Lung (tissue), 12 donors: Measurements from ENCODE around the gene HOXD11. TPM values are rescaled to one million over a fixed set of nuclear protein-coding genes. Genes with fewer than 3 reads are reported as not detected.
A peak's percentile ranks its signal among the peaks of the same experiment; 100 is the strongest.

Experiments used
- ATAC-seq: fragments of 200-7000 bp; cut with Tn5 transposase; one replicate; pipeline ENCODE4 v1.9.1; 2020; ENCODE audit warnings: moderate number of reproducible peaks; ENCODE audit not compliant: insufficient read depth, low FRiP score
- DNase-seq, 3 donors: peaks; one replicate each; pipeline ENCODE4 v3.0.0-alpha.2; 2013 to 2017
- H3K27ac ChIP-seq, 2 donors: one replicate each; pipeline ENCODE4 v1.5.1; 2013; ENCODE audit warnings: mild to moderate bottlenecking in 2 of 2, moderate library complexity in 2 of 2, control low read depth in 1 of 2, inconsistent platforms in 1 of 2, low read depth in 1 of 2, low read length in 1 of 2
- H3K27me3 ChIP-seq, 3 donors: one replicate each; pipeline ENCODE4 v1.5.1; 2013; ENCODE audit warnings: low read length in 2 of 3; ENCODE audit not compliant: control insufficient read depth in 3 of 3, insufficient read depth in 3 of 3
- H3K36me3 ChIP-seq, 4 donors: one replicate each; pipeline ENCODE4 v1.5.1; 2013; ENCODE audit warnings: low read length in 4 of 4, mild to moderate bottlenecking in 1 of 4, moderate library complexity in 1 of 4; ENCODE audit not compliant: control insufficient read depth in 4 of 4, insufficient read depth in 4 of 4
- H3K4me1 ChIP-seq, 5 donors: one replicate each; pipeline ENCODE4 v1.5.1; 2013; ENCODE audit warnings: low read length in 5 of 5, mild to moderate bottlenecking in 2 of 5, moderate library complexity in 1 of 5; ENCODE audit not compliant: control insufficient read depth in 5 of 5, insufficient read depth in 5 of 5
- H3K4me3 ChIP-seq: one replicate; pipeline ENCODE4 v1.5.1; 2013; ENCODE audit warnings: mild to moderate bottlenecking, control low read depth, moderate library complexity
- H3K9ac ChIP-seq, 2 donors: one replicate each; pipeline ENCODE4 v1.5.1; 2013; ENCODE audit warnings: low read length in 2 of 2, control low read depth in 1 of 2; ENCODE audit not compliant: insufficient read depth in 1 of 2
- H3K9me3 ChIP-seq, 4 donors: one replicate each; pipeline ENCODE4 v1.5.1; 2013; ENCODE audit warnings: low read length in 3 of 4, mild to moderate bottlenecking in 1 of 4, moderate library complexity in 1 of 4; ENCODE audit not compliant: control insufficient read depth in 4 of 4, insufficient read depth in 3 of 4
- WGBS, 2 donors: extraction: QIAGEN DNeasy Blood & Tissue Kit; methylation state at CpG; one replicate each; pipeline ENCODE4 v1.1.7; 2013; 5-methylcytosine and 5-hydroxymethylcytosine counted together
- polyA plus RNA-seq, 2 donors: library from polyadenylated mRNA; stranded (reverse); fragments of 200-250 nt; gene quantifications; one replicate each; pipeline ENCODE4 v1.2.1, GENCODE V29; 2013
- total RNA-seq, 2 donors: library from RNA; depleted of rRNA in 1 of 2; stranded (reverse); fragments of >200 nt in 1 of 2; gene quantifications; one replicate each; pipeline ENCODE4 v1.2.1, GENCODE V29; 2014 to 2021
- TF ChIP-seq, protein P1 (sequence below): IDR thresholded peaks from 2 replicates; pipeline ENCODE4 v1.5.1; 2012; ENCODE audit warnings: mild to moderate bottlenecking; ENCODE audit errors: control extremely low read depth, extremely low read depth
- donor health status: control.
- donor health status: control.
- donor health status: Bipolar disorder and iron deficiency.
- donor health status: healthy.
- donor health status: DM: yes; HTN: yes; CAD: no.

The HOXD11 gene
- total and polyA plus RNA-seq, 4 donors, result not detected

DNA sequence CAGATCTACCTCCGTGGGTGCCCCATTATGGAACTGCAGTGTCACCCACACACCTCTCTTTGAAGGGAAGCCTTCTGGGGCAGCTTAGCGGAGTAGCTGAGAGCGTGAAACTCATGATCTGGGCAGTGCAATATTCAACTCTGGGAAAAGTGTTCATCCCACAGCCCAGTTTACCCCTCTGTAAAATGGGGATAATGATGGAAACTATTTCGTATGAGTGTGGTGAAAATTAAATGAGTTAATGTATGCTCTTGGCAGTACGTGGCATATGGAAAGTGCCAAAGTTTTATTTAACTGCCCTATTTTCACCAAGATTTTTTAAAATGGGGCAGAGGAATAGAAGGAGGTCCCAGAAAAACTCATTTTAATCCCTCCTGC is 34.8 kb upstream of the HOXD11 start:
- no peak for DNase-seq
- no peak overlapping the region for H3K27ac ChIP-seq
- H3K4me3 ChIP-seq, result no peak overlapping the region
- no peak for ATAC-seq
- no peaks in the 10 kb centered on the region for H3K36me3 ChIP-seq
- WGBS, 2 donors, result 27 to 28% methylated on average over 5 of the region's 5 CpGs
- H3K9me3 ChIP-seq, result peaks cover 0 to 26% (median 0%) of the 10 kb centered on the region in 4 donors
- peaks cover 25 to 100% (median 95%) of the 10 kb centered on the region in 3 donors for H3K27me3 ChIP-seq
- H3K9ac ChIP-seq, result no peak overlapping the region
- TF ChIP-seq, protein P1, sequence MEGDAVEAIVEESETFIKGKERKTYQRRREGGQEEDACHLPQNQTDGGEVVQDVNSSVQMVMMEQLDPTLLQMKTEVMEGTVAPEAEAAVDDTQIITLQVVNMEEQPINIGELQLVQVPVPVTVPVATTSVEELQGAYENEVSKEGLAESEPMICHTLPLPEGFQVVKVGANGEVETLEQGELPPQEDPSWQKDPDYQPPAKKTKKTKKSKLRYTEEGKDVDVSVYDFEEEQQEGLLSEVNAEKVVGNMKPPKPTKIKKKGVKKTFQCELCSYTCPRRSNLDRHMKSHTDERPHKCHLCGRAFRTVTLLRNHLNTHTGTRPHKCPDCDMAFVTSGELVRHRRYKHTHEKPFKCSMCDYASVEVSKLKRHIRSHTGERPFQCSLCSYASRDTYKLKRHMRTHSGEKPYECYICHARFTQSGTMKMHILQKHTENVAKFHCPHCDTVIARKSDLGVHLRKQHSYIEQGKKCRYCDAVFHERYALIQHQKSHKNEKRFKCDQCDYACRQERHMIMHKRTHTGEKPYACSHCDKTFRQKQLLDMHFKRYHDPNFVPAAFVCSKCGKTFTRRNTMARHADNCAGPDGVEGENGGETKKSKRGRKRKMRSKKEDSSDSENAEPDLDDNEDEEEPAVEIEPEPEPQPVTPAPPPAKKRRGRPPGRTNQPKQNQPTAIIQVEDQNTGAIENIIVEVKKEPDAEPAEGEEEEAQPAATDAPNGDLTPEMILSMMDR, result no peak
- peaks cover 0 to 17% (median 0%) of the 10 kb centered on the region in 5 donors for H3K4me1 ChIP-seq

DNA sequence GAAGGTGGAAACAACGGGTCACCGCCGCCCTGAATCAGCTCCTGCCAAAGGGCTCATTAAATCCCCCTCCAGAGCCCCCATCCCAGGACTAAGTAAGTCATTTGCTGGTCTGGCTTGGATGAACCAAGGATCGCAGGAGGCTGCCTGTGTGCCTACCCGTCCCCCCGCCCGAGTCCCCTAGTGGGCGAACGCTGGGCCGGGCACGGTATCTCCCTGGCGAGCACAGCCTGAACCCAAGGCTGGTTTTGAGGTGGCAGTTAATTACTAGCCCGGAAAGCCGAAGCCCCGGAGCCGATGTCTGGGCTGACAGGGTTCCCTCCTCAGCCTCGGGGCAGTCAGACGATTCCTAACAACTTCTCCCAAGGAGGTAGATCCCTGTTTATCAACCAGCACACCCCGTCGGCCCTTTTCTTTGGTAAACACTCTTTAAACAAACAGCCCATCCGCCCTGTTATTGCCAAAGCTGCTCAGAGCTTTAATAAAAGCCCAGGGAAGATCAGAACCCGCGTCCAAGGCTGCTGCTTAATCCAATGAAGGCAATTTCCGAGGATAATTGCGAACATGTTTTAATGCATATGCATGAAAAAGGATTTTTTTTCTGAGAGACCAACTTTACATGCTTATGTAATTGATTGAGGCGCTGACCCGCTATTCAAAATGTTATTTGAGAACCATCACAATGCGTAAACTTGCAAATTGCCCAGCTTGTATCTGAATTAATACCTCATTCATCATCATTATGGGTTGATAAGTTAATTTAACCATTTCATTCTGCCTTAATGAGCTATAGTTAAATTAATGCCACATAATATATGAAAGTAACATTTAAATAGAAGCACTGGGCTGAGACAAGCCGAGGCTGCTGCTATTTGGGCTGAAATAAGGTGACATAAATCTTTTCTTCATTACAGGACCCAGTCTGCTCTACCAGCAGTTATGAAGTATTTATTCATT is 33.9 kb upstream of the HOXD11 start:
- Histone ChIP-seq H3K9ac (no peak overlapping the region), H3K27me3 (peaks cover 20 to 99% (median 98%) of the 10 kb centered on the region in 3 donors), H3K4me1 (peaks cover 0 to 7% (median 0%) of the 10 kb centered on the region in 5 donors), H3K9me3 (peaks cover 0 to 22% (median 0%) of the 10 kb centered on the region in 4 donors), H3K36me3 (no peaks in the 10 kb centered on the region), H3K4me3 (no peak overlapping the region), H3K27ac (no peak overlapping the region)
- TF ChIP-seq, protein P1, result no peak
- DNase-seq (peak in 1 of 3 donors; percentile 35), ATAC-seq (no peak)
- WGBS, 2 donors, result 5 to 7% methylated on average over 29 of the region's 29 CpGs

DNA sequence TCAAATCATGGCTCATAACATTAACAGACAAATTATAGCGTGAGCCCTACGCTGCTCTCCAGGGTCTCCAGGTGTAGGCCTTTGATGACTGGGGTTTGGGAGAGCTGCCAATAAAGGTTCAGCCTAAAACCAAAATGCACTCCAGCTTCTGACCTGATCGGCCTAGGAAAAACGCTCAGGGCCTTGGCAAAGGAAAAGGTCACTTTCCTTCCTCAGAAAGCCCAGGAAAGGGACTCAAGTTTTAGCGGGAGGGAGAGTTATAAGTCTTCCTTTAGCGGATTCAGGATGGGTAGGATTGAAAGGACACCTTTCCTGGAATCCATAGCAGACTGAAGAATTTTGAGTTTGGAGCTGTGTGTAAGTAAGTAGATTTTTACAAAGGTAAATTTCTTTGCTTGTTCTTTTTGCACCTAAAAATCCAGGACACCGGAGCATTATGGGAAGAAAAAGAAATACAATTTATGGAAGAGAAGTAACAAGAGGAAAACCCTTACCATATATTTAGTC is 32.1 kb upstream of the HOXD11 start:
- peaks cover 0 to 16% (median 0%) of the 10 kb centered on the region in 4 donors for H3K9me3 ChIP-seq
- WGBS, 2 donors, result 12 to 23% methylated on average over 7 of the region's 7 CpGs
- H3K4me1 ChIP-seq, result peaks cover 0 to 10% (median 0%) of the 10 kb centered on the region in 5 donors
- TF ChIP-seq, protein P1, result no peak
- H3K36me3 ChIP-seq, result no peaks in the 10 kb centered on the region
- no peak overlapping the region for H3K27ac ChIP-seq
- H3K27me3 ChIP-seq, result peaks cover 19 to 99% (median 97%) of the 10 kb centered on the region in 3 donors
- H3K4me3 ChIP-seq, result no peak overlapping the region
- ATAC-seq (no peak), DNase-seq (no peak)
- H3K9ac ChIP-seq, result no peak overlapping the region
